Measurements from ENCODE around the gene ACVRL1.
A peak's percentile ranks its signal among the peaks of the same experiment; 100 is the strongest.

ACVRL1 gene

DNA sequence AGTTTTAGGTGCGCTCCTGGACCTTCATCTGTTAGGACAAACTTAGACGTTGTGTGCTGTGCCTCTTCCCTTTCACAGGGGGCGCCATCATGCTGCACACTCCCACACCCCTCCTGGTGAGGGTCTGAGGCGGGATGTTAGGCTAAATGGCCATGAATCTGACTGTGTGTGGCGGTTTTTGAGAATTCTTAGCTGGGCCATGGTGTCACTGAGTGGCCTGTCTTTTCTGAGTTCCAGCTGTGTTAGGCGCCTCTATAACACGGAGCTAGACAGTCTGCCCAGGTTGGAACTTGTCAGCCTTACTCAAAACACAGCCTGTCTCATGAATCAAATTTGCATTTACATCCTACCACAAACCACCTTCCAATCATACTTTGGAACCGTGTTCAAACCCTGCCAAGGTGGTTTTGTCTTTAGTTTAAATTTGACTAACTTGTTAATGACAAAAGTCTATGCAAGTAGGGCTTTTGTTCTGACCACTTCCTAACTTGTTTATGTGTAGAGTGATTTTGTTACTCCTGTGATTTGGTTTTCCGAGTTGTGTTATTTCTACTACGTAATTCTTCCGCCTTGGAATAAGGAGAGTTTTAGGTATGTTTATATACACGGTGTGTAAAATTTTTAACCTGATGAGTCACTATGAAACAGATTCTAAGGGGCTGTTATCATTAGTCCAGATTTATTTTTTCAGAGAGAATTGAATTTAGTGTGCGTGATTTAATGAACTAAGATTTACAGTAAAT, 63.8 kb downstream of the ACVRL1 start:
- DNase-seq = peak; percentile 85

DNA sequence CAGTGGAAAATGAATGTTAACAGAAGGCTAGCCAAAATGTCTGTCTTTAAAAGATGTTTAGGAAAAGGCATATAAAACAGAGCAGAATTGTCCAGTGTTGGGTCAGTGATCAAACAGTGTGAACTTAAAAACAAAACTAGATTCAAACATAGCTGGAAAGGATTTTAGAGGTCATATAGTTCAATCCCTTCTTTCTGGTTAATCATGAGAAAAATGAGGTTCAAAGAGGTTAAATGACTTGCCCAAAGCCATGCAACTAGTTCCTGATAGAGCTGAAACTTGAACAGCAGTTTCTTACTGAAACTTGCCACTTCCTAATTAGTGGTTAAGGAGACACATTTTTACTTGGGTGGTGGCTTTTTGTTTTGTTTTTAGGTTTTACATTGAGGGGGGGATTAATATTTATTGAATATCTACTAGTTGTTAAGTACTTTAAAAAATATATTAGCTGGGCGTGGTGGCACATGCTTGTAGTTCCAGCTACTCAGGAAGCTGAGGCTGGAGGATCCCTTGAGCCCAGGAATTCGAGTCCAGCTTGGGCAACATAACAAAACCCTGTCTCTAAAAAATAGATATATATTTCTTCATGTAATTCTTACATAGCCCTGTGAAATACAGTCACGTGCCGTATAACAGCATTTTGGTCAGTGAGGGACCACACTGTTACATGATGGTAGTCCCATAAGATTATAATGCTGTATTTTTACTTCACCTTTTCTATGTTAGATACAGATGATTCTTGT, 64.5 kb downstream of the ACVRL1 start:
- no peak for DNase-seq

DNA sequence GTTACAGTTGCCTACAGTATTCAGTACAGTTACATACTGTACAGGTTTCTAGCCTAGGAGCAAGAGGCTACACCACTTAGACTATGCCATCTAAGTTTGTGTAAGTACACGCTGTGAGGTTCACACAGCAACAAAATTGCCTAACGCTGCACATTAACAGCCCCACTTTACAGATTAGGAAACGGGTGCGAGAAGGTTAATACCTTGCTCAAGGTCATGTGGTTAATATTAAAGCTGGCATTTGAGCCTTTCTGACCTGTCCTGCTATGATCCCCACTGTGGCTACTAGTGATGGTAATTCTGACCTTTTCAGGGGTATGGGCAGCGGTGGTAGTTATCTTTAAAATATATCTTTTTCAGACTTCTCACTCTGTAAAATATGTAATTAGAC, 65.1 kb downstream of the ACVRL1 start:
- no peak for DNase-seq

GRCh38 chr12:51972849-51973273, 65.6 kb downstream of the ACVRL1 start:
- no peak for DNase-seq
